ENCODE results near the gene GRIN2B. TPM values are rescaled to one million over a fixed set of nuclear protein-coding genes. Genes with fewer than 3 reads are reported as not detected.

GRIN2B gene
- not detected for total RNA-seq

- ATAC-seq (no peak), DNase-seq (no peak)
- H3K36me3 Mint-ChIP-seq (ENCODE audit: insufficient read depth) = no peaks in the 10 kb centered on the region
- no peaks in the 10 kb centered on the region for H3K9me3 Mint-ChIP-seq
- H3K4me1 Mint-ChIP-seq (ENCODE audit: low read depth) = peaks cover 12% of the 10 kb centered on the region
- peaks cover 69% of the 10 kb centered on the region for H3K27me3 Mint-ChIP-seq (ENCODE audit: low read depth)
- H3K4me3 Mint-ChIP-seq = no peak within 1 kb of the TSS
Measured at GRCh38 chr12:13981296-13981962, at the start of gene GRIN2B. TSS of gene GRIN2B (minus strand) at chr12:13981602. CDS start at chr12:13866208, 115,394 bp downstream.

DNA sequence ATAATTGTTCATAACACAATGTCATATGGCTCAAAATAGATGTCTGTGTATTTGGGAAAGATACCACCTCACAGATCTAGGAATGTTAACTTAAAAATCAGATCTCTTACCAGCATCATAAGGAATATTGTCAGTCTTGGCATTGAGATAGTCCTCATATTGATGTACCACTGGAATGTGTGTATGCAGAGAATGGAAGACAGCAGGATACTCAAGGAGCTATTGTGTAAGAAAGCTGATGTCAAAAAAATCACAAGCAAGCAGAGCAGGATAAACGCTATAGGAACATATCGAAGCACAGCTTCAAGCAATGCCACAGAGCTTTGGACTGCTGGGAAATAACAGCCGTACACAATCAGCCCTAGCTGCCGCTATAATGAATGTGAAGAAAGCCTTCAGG, 45.1 kb upstream of the GRIN2B start:
- DNase-seq = no peak
- no peaks in the 10 kb centered on the region for H3K9me3 Mint-ChIP-seq
- H3K4me3 Mint-ChIP-seq = no peak overlapping the region
- no peak for ATAC-seq
- H3K27me3 Mint-ChIP-seq (ENCODE audit: low read depth) = peaks cover 9% of the 10 kb centered on the region
- H3K4me1 Mint-ChIP-seq (ENCODE audit: low read depth) = no peaks in the 10 kb centered on the region
- no peaks in the 10 kb centered on the region for H3K36me3 Mint-ChIP-seq (ENCODE audit: insufficient read depth)

DNA sequence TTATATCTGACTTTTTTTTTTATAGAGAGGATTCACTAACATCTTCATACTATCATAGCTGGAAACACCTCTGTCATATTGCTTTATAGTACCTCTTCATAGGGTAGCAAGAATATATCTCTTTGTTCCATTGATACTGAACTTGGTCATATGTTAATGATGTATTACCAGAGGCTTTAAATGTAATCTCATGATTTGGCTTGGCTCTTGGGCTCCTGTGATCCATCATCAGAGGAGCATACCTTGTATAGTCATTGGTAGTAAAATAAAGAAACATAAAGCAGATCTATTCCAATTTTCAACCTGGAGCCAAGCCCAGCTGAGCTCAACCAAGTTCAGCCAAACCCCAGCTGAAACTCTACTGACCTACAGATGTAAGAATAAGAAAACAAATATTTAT, 43.2 kb upstream of the GRIN2B start:
- Mint-ChIP-seq H3K36me3 (ENCODE audit: insufficient read depth) (no peaks in the 10 kb centered on the region), H3K9me3 (no peaks in the 10 kb centered on the region), H3K27me3 (ENCODE audit: low read depth) (peaks cover 9% of the 10 kb centered on the region), H3K4me3 (no peak overlapping the region), H3K4me1 (ENCODE audit: low read depth) (no peaks in the 10 kb centered on the region)
- no peak for DNase-seq
- ATAC-seq = no peak

DNA sequence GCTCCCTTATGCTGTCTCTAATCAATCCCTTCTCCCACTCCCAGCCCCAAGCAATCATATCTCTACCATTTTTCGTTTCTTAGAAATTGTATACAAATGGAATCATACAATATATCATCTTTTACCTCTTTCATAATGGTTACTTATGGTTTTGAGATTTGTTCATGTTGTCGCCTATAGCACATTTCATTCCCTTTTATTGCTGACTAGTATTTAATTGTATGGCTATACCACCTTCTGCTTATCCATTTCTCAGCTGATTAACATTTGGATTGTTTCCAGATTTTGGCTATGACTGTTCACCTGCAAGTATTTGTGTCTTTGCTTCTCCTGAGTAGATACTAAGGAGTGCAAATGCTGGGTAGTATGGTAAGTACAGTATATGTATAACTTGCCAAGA, 36.7 kb upstream of the GRIN2B start:
- Mint-ChIP-seq H3K36me3 (ENCODE audit: insufficient read depth) (no peaks in the 10 kb centered on the region), H3K4me1 (ENCODE audit: low read depth) (no peaks in the 10 kb centered on the region), H3K9me3 (no peaks in the 10 kb centered on the region), H3K27me3 (ENCODE audit: low read depth) (no peaks in the 10 kb centered on the region), H3K4me3 (no peak overlapping the region)
- no peak for ATAC-seq
- DNase-seq = no peak

- no peaks in the 10 kb centered on the region for H3K4me1 Mint-ChIP-seq (ENCODE audit: low read depth)
- DNase-seq = no peak
- no peaks in the 10 kb centered on the region for H3K9me3 Mint-ChIP-seq
- no peak overlapping the region for H3K4me3 Mint-ChIP-seq
- H3K36me3 Mint-ChIP-seq (ENCODE audit: insufficient read depth) = no peaks in the 10 kb centered on the region
- peaks cover 1% of the 10 kb centered on the region for H3K27me3 Mint-ChIP-seq (ENCODE audit: low read depth)
- no peak for ATAC-seq
Measured at GRCh38 chr12:14010989-14011388, 29.6 kb upstream of the GRIN2B start.

DNA sequence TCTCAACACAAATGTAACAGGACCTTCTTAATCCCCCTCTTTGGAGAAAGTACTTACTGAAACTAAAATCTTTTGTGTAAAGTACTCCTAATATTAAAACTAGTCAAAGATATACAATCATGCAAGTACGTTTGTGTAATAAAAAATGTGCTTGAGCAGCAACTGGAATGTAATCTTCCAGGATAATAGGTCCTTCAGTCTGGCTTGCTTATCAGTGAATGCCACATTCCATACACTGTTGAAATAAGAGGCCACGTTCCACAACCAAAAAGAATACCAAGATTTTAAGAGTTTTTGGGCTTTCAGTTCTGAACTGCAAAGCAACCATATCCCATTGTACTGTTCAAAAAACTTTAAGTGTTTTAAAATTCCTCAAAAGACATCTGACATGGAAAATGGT, 26.2 kb upstream of the GRIN2B start:
- H3K4me1 Mint-ChIP-seq (ENCODE audit: low read depth) = no peaks in the 10 kb centered on the region
- no peaks in the 10 kb centered on the region for H3K36me3 Mint-ChIP-seq (ENCODE audit: insufficient read depth)
- ATAC-seq (no peak), DNase-seq (no peak)
- H3K27me3 Mint-ChIP-seq (ENCODE audit: low read depth) = peaks cover 1% of the 10 kb centered on the region
- H3K9me3 Mint-ChIP-seq = peaks cover 5% of the 10 kb centered on the region
- H3K4me3 Mint-ChIP-seq = no peak overlapping the region

DNA sequence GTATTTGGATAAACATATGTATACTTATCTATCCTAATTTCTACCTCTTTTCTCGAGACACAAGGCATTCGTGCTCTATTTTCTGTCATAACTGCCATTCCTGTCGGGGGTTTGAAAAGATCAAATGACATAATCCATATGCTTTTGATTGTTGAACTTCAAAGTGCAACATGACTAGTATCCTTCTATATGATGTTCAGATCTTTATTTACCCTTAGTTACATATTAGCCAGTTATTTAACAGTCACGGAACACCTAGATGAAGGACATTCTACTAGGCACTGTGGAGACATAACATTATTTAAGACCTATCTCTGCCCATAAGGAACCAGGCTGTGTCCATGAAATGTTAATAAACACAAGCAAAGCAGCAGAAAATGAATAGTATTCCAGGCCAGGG, 11.2 kb upstream of the GRIN2B start:
- Mint-ChIP-seq H3K36me3 (ENCODE audit: insufficient read depth) (no peaks in the 10 kb centered on the region), H3K9me3 (peaks cover 3% of the 10 kb centered on the region), H3K27me3 (ENCODE audit: low read depth) (peaks cover 3% of the 10 kb centered on the region), H3K4me3 (no peak overlapping the region), H3K4me1 (ENCODE audit: low read depth) (no peaks in the 10 kb centered on the region)
- ATAC-seq (no peak), DNase-seq (no peak)

DNA sequence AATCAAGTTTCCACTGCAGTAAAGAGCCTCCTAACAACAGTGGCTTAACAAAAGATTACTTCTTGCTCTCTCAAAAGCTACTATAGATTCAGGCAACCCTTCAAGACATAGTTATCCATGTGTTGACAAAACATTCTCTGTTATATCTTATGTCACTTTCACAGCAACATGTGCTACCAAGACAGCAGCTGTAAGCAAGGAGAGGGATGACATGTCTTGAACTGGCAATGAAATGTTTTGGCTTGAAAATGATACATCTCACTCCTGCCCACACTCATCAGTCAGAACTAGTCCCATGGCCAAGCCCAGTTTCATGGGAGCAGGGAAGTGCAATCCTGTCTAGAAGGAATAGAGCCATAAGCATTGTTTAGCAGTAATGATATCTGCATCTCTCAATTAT, 10.7 kb upstream of the GRIN2B start:
- H3K27me3 Mint-ChIP-seq (ENCODE audit: low read depth) = peaks cover 3% of the 10 kb centered on the region

DNA sequence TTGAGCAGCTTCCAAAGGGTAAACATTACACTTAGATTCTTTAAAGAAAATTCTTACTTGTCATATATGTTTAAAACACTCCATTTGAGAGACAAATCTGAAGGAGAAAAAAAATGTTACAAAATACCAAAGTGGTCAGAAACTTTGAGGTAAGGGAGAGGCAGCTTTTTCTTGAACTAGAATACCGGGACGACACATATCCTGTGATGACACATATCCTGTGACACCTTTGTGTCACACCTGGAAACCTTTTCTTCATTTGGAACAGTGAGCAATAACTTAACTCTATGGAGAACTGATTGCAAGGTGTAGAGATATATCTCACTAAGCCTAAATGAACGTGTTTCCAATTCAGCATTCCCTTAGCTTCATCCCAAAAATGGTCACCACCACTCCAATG, 4.6 kb upstream of the GRIN2B start:
- ATAC-seq = no peak
- H3K36me3 Mint-ChIP-seq (ENCODE audit: insufficient read depth) = no peaks in the 10 kb centered on the region
- H3K27me3 Mint-ChIP-seq (ENCODE audit: low read depth) = peaks cover 35% of the 10 kb centered on the region
- no peak overlapping the region for H3K4me3 Mint-ChIP-seq
- H3K4me1 Mint-ChIP-seq (ENCODE audit: low read depth) = peaks cover 4% of the 10 kb centered on the region
- H3K9me3 Mint-ChIP-seq = no peaks in the 10 kb centered on the region
- no peak for DNase-seq

More for the DNA sequence above, 10.7 kb upstream of the GRIN2B start:
- ATAC-seq (no peak), DNase-seq (no peak)
- Mint-ChIP-seq H3K9me3 (peaks cover 3% of the 10 kb centered on the region), H3K4me3 (no peak overlapping the region), H3K36me3 (ENCODE audit: insufficient read depth) (no peaks in the 10 kb centered on the region), H3K4me1 (ENCODE audit: low read depth) (no peaks in the 10 kb centered on the region)

GRCh38 chr12:13981990-13982389, 588 bp upstream of the GRIN2B start:
- Mint-ChIP-seq H3K4me3 (no peak overlapping the region), H3K4me1 (ENCODE audit: low read depth) (peaks cover 12% of the 10 kb centered on the region), H3K27me3 (ENCODE audit: low read depth) (peaks cover 65% of the 10 kb centered on the region), H3K36me3 (ENCODE audit: insufficient read depth) (no peaks in the 10 kb centered on the region), H3K9me3 (no peaks in the 10 kb centered on the region)
- DNase-seq (no peak), ATAC-seq (no peak)

GRCh38 chr12:13980538-13981295, 685 bp downstream of the GRIN2B start:
- peaks cover 67% of the 10 kb centered on the region for H3K27me3 Mint-ChIP-seq (ENCODE audit: low read depth)
- no peaks in the 10 kb centered on the region for H3K9me3 Mint-ChIP-seq
- ATAC-seq (peak in 1 of 2 donors; percentile 27), DNase-seq (no peak)
- peaks cover 12% of the 10 kb centered on the region for H3K4me1 Mint-ChIP-seq (ENCODE audit: low read depth)
- no peaks in the 10 kb centered on the region for H3K36me3 Mint-ChIP-seq (ENCODE audit: insufficient read depth)
- H3K4me3 Mint-ChIP-seq = no peak overlapping the region

- DNase-seq = no peak
- Mint-ChIP-seq H3K4me1 (ENCODE audit: low read depth) (peaks cover 12% of the 10 kb centered on the region), H3K4me3 (no peak overlapping the region), H3K36me3 (ENCODE audit: insufficient read depth) (no peaks in the 10 kb centered on the region), H3K9me3 (no peaks in the 10 kb centered on the region), H3K27me3 (ENCODE audit: low read depth) (peaks cover 67% of the 10 kb centered on the region)
- ATAC-seq = no peak
Measured at GRCh38 chr12:13979772-13980378, 1.5 kb downstream of the GRIN2B start.

- ATAC-seq (no peak), DNase-seq (no peak)
- H3K4me3 Mint-ChIP-seq = no peak overlapping the region
- peaks cover 61% of the 10 kb centered on the region for H3K27me3 Mint-ChIP-seq (ENCODE audit: low read depth)
- H3K36me3 Mint-ChIP-seq (ENCODE audit: insufficient read depth) = no peaks in the 10 kb centered on the region
- H3K4me1 Mint-ChIP-seq (ENCODE audit: low read depth) = peaks cover 12% of the 10 kb centered on the region
- no peaks in the 10 kb centered on the region for H3K9me3 Mint-ChIP-seq
Measured at GRCh38 chr12:13978876-13979275, 2.5 kb downstream of the GRIN2B start.

GRCh38 chr12:13976880-13977279, 4.5 kb downstream of the GRIN2B start:
- no peak overlapping the region for H3K4me3 Mint-ChIP-seq
- H3K36me3 Mint-ChIP-seq (ENCODE audit: insufficient read depth) = no peaks in the 10 kb centered on the region
- H3K4me1 Mint-ChIP-seq (ENCODE audit: low read depth) = peaks cover 12% of the 10 kb centered on the region
- no peaks in the 10 kb centered on the region for H3K9me3 Mint-ChIP-seq
- DNase-seq (no peak), ATAC-seq (no peak)
- H3K27me3 Mint-ChIP-seq (ENCODE audit: low read depth) = peaks cover 47% of the 10 kb centered on the region
